Naive B cell (primary cell): ENCODE measurements around the gene MACIR. TPM values are rescaled to one million over a fixed set of nuclear protein-coding genes. Genes with fewer than 3 reads are reported as not detected.
A peak's percentile ranks its signal among the peaks of the same experiment; 100 is the strongest.

ENCODE experiments used
- ATAC-seq, 2 donors: fragments of 150-1000 bp; cut with Tn5 transposase; 2 replicates each; pipeline ENCODE4 v1.10.0; 2021; ENCODE audit warnings: low read depth in 2 of 2, mild to moderate bottlenecking in 2 of 2, moderate library complexity in 2 of 2
- DNase-seq: peaks from one replicate; pipeline ENCODE4 v3.0.0; 2022
- H3K27ac Mint-ChIP-seq, 6 donors: one replicate each; pipeline ENCODE4 v1.8.0; 2020 to 2022; ENCODE audit warnings: mild to moderate bottlenecking in 6 of 6, mixed read lengths in 6 of 6, moderate library complexity in 5 of 6, inconsistent platforms in 2 of 6
- H3K27me3 Mint-ChIP-seq, 3 donors: one replicate each; pipeline ENCODE4 v1.8.0; 2021 to 2022; ENCODE audit warnings: mixed read lengths in 3 of 3, mild to moderate bottlenecking in 1 of 3
- H3K36me3 Mint-ChIP-seq, 2 donors: one replicate each; pipeline ENCODE4 v1.8.0; 2020 to 2022; ENCODE audit warnings: mixed read lengths in 2 of 2, inconsistent platforms in 1 of 2, mild to moderate bottlenecking in 1 of 2
- H3K4me1 Mint-ChIP-seq, 3 donors: one replicate each; pipeline ENCODE4 v1.8.0; 2020 to 2022; ENCODE audit warnings: mixed read lengths in 3 of 3, inconsistent platforms in 1 of 3, mild to moderate bottlenecking in 1 of 3, moderate library complexity in 1 of 3
- H3K4me3 Mint-ChIP-seq, 8 donors: one replicate each; pipeline ENCODE4 v1.8.0; 2020 to 2022; ENCODE audit warnings: mild to moderate bottlenecking in 8 of 8, mixed read lengths in 8 of 8, moderate library complexity in 8 of 8, inconsistent platforms in 2 of 8
- H3K9me3 Mint-ChIP-seq, 7 donors: one replicate each; pipeline ENCODE4 v1.8.0; 2020 to 2022; ENCODE audit warnings: mixed read lengths in 7 of 7, mild to moderate bottlenecking in 5 of 7, inconsistent platforms in 2 of 7, moderate library complexity in 1 of 7
- polyA plus RNA-seq, 6 donors: library from polyadenylated mRNA; unstranded; fragments of 300-500 nt; fragmentation: Illumina TruSeq; gene quantifications; one replicate each; pipeline ENCODE4 v1.2.3, GENCODE V29; 2021; ENCODE audit warnings: low read depth in 6 of 6

Gene MACIR
- polyA plus RNA-seq, 6 donors from 2014 or later = 1.4 to 7.7 (median 2.6) TPM

GRCh38 chr5:103228061-103228460, 30.5 kb upstream of the MACIR start:
- ATAC-seq (no peak), DNase-seq (no peak)
- peaks cover 0 to 5% (median 4%) of the 10 kb centered on the region in 3 donors for H3K27me3 Mint-ChIP-seq
- H3K36me3 Mint-ChIP-seq = no peaks in the 10 kb centered on the region
- no peak overlapping the region for H3K27ac Mint-ChIP-seq
- H3K9me3 Mint-ChIP-seq = peaks cover 0 to 1% (median 0%) of the 10 kb centered on the region in 7 donors
- H3K4me3 Mint-ChIP-seq = no peak overlapping the region
- H3K4me1 Mint-ChIP-seq = peaks cover 0 to 15% (median 4%) of the 10 kb centered on the region in 3 donors

GRCh38 chr5:103228588-103228987, 30.0 kb upstream of the MACIR start:
- H3K27ac Mint-ChIP-seq = no peak overlapping the region
- DNase-seq = no peak
- H3K36me3 Mint-ChIP-seq = no peaks in the 10 kb centered on the region
- peaks cover 0 to 1% (median 0%) of the 10 kb centered on the region in 7 donors for H3K9me3 Mint-ChIP-seq
- peaks cover 0 to 15% (median 4%) of the 10 kb centered on the region in 3 donors for H3K4me1 Mint-ChIP-seq
- ATAC-seq = no peak
- no peak overlapping the region for H3K4me3 Mint-ChIP-seq
- peaks cover 0 to 5% (median 4%) of the 10 kb centered on the region in 3 donors for H3K27me3 Mint-ChIP-seq

GRCh38 chr5:103232393-103232999, 26.1 kb upstream of the MACIR start:
- no peaks in the 10 kb centered on the region for H3K36me3 Mint-ChIP-seq
- H3K4me1 Mint-ChIP-seq = peaks cover 0 to 8% (median 0%) of the 10 kb centered on the region in 3 donors
- ATAC-seq = peak; percentile 58 to 70
- peaks cover 3 to 4% (median 3%) of the 10 kb centered on the region in 3 donors for H3K27me3 Mint-ChIP-seq
- DNase-seq = no peak
- H3K27ac Mint-ChIP-seq = no peak overlapping the region
- H3K4me3 Mint-ChIP-seq = no peak overlapping the region
- H3K9me3 Mint-ChIP-seq = no peaks in the 10 kb centered on the region

- Mint-ChIP-seq H3K9me3 (peaks cover 0 to 14% (median 8%) of the 10 kb centered on the region in 7 donors), H3K36me3 (no peaks in the 10 kb centered on the region), H3K27me3 (peaks cover 0 to 10% (median 4%) of the 10 kb centered on the region in 3 donors), H3K27ac (peak overlapping the region in 1 of 6 donors; percentile 7), H3K4me1 (no peaks in the 10 kb centered on the region), H3K4me3 (no peak overlapping the region)
- no peak for DNase-seq
- no peak for ATAC-seq
Observed at GRCh38 chr5:103234239-103234975, 24.2 kb upstream of the MACIR start.

- H3K27ac Mint-ChIP-seq = no peak overlapping the region
- no peaks in the 10 kb centered on the region for H3K36me3 Mint-ChIP-seq
- H3K4me3 Mint-ChIP-seq = no peak overlapping the region
- peaks cover 0 to 12% (median 4%) of the 10 kb centered on the region in 3 donors for H3K27me3 Mint-ChIP-seq
- no peaks in the 10 kb centered on the region for H3K4me1 Mint-ChIP-seq
- ATAC-seq (no peak), DNase-seq (no peak)
- H3K9me3 Mint-ChIP-seq = peaks cover 0 to 24% (median 16%) of the 10 kb centered on the region in 7 donors
Observed at GRCh38 chr5:103235891-103236290, 22.7 kb upstream of the MACIR start.

GRCh38 chr5:103237778-103238177, 20.8 kb upstream of the MACIR start:
- ATAC-seq (no peak), DNase-seq (no peak)
- Mint-ChIP-seq H3K27me3 (peaks cover 0 to 23% (median 4%) of the 10 kb centered on the region in 3 donors), H3K4me3 (no peak overlapping the region), H3K27ac (no peak overlapping the region), H3K36me3 (no peaks in the 10 kb centered on the region), H3K4me1 (no peaks in the 10 kb centered on the region), H3K9me3 (peaks cover 0 to 29% (median 17%) of the 10 kb centered on the region in 7 donors)

GRCh38 chr5:103243665-103244064, 14.9 kb upstream of the MACIR start:
- ATAC-seq = no peak
- H3K27me3 Mint-ChIP-seq = peaks cover 0 to 29% (median 0%) of the 10 kb centered on the region in 3 donors
- H3K4me1 Mint-ChIP-seq = no peaks in the 10 kb centered on the region
- no peak overlapping the region for H3K27ac Mint-ChIP-seq
- H3K36me3 Mint-ChIP-seq = no peaks in the 10 kb centered on the region
- H3K9me3 Mint-ChIP-seq = peaks cover 0 to 22% (median 15%) of the 10 kb centered on the region in 7 donors
- H3K4me3 Mint-ChIP-seq = no peak overlapping the region
- no peak for DNase-seq

- H3K27ac Mint-ChIP-seq = no peak overlapping the region
Observed at GRCh38 chr5:103244398-103244797, 14.2 kb upstream of the MACIR start.

GRCh38 chr5:103245761-103246160, 12.8 kb upstream of the MACIR start:
- DNase-seq (no peak), ATAC-seq (no peak)
- Mint-ChIP-seq H3K27me3 (peaks cover 0 to 29% (median 0%) of the 10 kb centered on the region in 3 donors), H3K4me3 (no peak overlapping the region), H3K36me3 (no peaks in the 10 kb centered on the region), H3K9me3 (peaks cover 0 to 12% (median 4%) of the 10 kb centered on the region in 7 donors), H3K27ac (no peak overlapping the region), H3K4me1 (no peaks in the 10 kb centered on the region)

More at GRCh38 chr5:103244398-103244797, 14.2 kb upstream of the MACIR start:
- Mint-ChIP-seq H3K4me3 (no peak overlapping the region), H3K36me3 (no peaks in the 10 kb centered on the region), H3K27me3 (peaks cover 0 to 29% (median 0%) of the 10 kb centered on the region in 3 donors), H3K4me1 (no peaks in the 10 kb centered on the region), H3K9me3 (peaks cover 0 to 22% (median 9%) of the 10 kb centered on the region in 7 donors)
- DNase-seq = no peak
- ATAC-seq = peak; percentile 52 to 59

GRCh38 chr5:103247118-103247517, 11.4 kb upstream of the MACIR start:
- Mint-ChIP-seq H3K9me3 (peaks cover 0 to 8% (median under 1%) of the 10 kb centered on the region in 7 donors), H3K36me3 (no peaks in the 10 kb centered on the region), H3K4me1 (no peaks in the 10 kb centered on the region), H3K27ac (no peak overlapping the region), H3K27me3 (peaks cover 0 to 18% (median 0%) of the 10 kb centered on the region in 3 donors), H3K4me3 (no peak overlapping the region)
- DNase-seq = no peak
- ATAC-seq = no peak

GRCh38 chr5:103249068-103249467, 9.5 kb upstream of the MACIR start:
- Mint-ChIP-seq H3K4me3 (no peak overlapping the region), H3K9me3 (peaks cover 0 to 7% (median 0%) of the 10 kb centered on the region in 7 donors), H3K27me3 (peaks cover 0 to 11% (median 0%) of the 10 kb centered on the region in 3 donors), H3K4me1 (no peaks in the 10 kb centered on the region), H3K27ac (no peak overlapping the region), H3K36me3 (no peaks in the 10 kb centered on the region)
- DNase-seq (no peak), ATAC-seq (no peak)

- ATAC-seq (no peak), DNase-seq (no peak)
- no peaks in the 10 kb centered on the region for H3K9me3 Mint-ChIP-seq
- no peak overlapping the region for H3K4me3 Mint-ChIP-seq
- H3K27me3 Mint-ChIP-seq = peaks cover 0 to 18% (median 6%) of the 10 kb centered on the region in 3 donors
- H3K27ac Mint-ChIP-seq = no peak overlapping the region
- H3K36me3 Mint-ChIP-seq = no peaks in the 10 kb centered on the region
- peaks cover 3 to 7% (median 7%) of the 10 kb centered on the region in 3 donors for H3K4me1 Mint-ChIP-seq
Observed at GRCh38 chr5:103254921-103255320, 3.6 kb upstream of the MACIR start.

- H3K9me3 Mint-ChIP-seq = no peaks in the 10 kb centered on the region
- no peak overlapping the region for H3K4me3 Mint-ChIP-seq
- no peak overlapping the region for H3K27ac Mint-ChIP-seq
- ATAC-seq (no peak), DNase-seq (no peak)
- H3K36me3 Mint-ChIP-seq = no peaks in the 10 kb centered on the region
- peaks cover 5 to 10% (median 9%) of the 10 kb centered on the region in 3 donors for H3K4me1 Mint-ChIP-seq
- peaks cover 0 to 18% (median 6%) of the 10 kb centered on the region in 3 donors for H3K27me3 Mint-ChIP-seq
Observed at GRCh38 chr5:103255691-103256090, 2.9 kb upstream of the MACIR start.

- no peaks in the 10 kb centered on the region for H3K9me3 Mint-ChIP-seq
- peak overlapping the region in 1 of 8 donors; percentile 92 for H3K4me3 Mint-ChIP-seq
- ATAC-seq (no peak), DNase-seq (no peak)
- no peaks in the 10 kb centered on the region for H3K36me3 Mint-ChIP-seq
- H3K4me1 Mint-ChIP-seq = peaks cover 5 to 13% (median 10%) of the 10 kb centered on the region in 3 donors
- no peak overlapping the region for H3K27ac Mint-ChIP-seq
- peaks cover 0 to 18% (median 6%) of the 10 kb centered on the region in 3 donors for H3K27me3 Mint-ChIP-seq
Observed at GRCh38 chr5:103256178-103256577, 2.4 kb upstream of the MACIR start.
